Measurements from ENCODE around the gene TANGO2. TPM values are rescaled to one million over a fixed set of nuclear protein-coding genes. Genes with fewer than 3 reads are reported as not detected.

Gene TANGO2
- total and polyA plus RNA-seq, 9 of the 15 experiments (the other 6 are each of a cell fraction or from before 2014, with no cell fraction given): 15.5 to 94.9 (median 70.1) TPM

DNA sequence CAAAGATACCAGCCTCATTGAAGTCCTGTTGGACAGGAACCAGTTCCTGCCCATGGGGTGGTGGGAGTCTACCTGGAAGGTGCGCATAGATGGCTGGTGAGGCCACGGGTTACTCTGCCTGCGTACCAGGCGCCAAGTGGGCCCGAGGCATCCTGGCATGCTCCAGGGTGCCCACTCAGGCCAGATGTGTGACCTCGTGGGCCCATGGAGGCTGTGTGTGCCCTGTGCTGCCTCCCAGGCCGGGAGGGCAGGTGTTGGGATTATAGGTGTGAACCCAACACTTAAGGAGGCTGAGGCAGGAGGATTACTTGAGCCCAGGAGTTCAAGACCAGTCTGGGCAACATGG, 23.1 kb downstream of the TANGO2 start (continued):
- no peak for TF ChIP-seq ZFP1 (CRISPR knock-in tag; IDR thresholded peaks at IDR 0.05)
- TF ChIP-seq C11orf30 (IDR thresholded peaks at IDR 0.05; ENCODE audit: low read depth): no peak
- TF ChIP-seq SRSF7 (optimal IDR thresholded peaks at IDR 0.05; ENCODE audit: low read depth, low read length): no peak
- TF ChIP-seq, protein P1, sequence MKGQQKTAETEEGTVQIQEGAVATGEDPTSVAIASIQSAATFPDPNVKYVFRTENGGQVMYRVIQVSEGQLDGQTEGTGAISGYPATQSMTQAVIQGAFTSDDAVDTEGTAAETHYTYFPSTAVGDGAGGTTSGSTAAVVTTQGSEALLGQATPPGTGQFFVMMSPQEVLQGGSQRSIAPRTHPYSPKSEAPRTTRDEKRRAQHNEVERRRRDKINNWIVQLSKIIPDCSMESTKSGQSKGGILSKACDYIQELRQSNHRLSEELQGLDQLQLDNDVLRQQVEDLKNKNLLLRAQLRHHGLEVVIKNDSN (CRISPR knock-in tag; IDR thresholded peaks at IDR 0.05): peak; percentile 39
- no peak for TF ChIP-seq SAP30 (IDR thresholded peaks at IDR 0.05; ENCODE audit: borderline replicate concordance, insufficient read depth, low read depth, low read length, poor library complexity, severe bottlenecking)
- no peak for TF ChIP-seq NR4A1 (CRISPR knock-in tag; IDR thresholded peaks at IDR 0.05)
- TF ChIP-seq NR4A1 (tag; IDR thresholded peaks at IDR 0.05): no peak
- TF ChIP-seq TRIM24 (IDR thresholded peaks at IDR 0.05): no peak
- no peak for TF ChIP-seq MYBL2 (IDR thresholded peaks at IDR 0.05; ENCODE audit: low read depth)
- TF ChIP-seq MYBL2 (CRISPR knock-in tag; IDR thresholded peaks at IDR 0.05; ENCODE audit: borderline replicate concordance): peak; percentile 81; the same call in 1 of the 2 replicates
- TF ChIP-seq U2AF1 (optimal IDR thresholded peaks at IDR 0.05; ENCODE audit: low read depth, low read length): no peak
- TF ChIP-seq ESRRB (CRISPR knock-in tag; IDR thresholded peaks at IDR 0.05; ENCODE audit: borderline replicate concordance): no peak
- TF ChIP-seq ZNF57 (CRISPR knock-in tag; IDR thresholded peaks at IDR 0.05): no peak
- no peak for TF ChIP-seq POLR2H (tag; IDR thresholded peaks at IDR 0.05; ENCODE audit: low read depth)
- TF ChIP-seq FOXA3 (CRISPR knock-in tag; conservative IDR thresholded peaks at IDR 0.05 in 1 of 2, IDR thresholded peaks at IDR 0.05 in 1 of 2): no peak
- TF ChIP-seq MIER1 (IDR thresholded peaks at IDR 0.05; ENCODE audit: low read depth): no peak
- TF ChIP-seq, protein P2, sequence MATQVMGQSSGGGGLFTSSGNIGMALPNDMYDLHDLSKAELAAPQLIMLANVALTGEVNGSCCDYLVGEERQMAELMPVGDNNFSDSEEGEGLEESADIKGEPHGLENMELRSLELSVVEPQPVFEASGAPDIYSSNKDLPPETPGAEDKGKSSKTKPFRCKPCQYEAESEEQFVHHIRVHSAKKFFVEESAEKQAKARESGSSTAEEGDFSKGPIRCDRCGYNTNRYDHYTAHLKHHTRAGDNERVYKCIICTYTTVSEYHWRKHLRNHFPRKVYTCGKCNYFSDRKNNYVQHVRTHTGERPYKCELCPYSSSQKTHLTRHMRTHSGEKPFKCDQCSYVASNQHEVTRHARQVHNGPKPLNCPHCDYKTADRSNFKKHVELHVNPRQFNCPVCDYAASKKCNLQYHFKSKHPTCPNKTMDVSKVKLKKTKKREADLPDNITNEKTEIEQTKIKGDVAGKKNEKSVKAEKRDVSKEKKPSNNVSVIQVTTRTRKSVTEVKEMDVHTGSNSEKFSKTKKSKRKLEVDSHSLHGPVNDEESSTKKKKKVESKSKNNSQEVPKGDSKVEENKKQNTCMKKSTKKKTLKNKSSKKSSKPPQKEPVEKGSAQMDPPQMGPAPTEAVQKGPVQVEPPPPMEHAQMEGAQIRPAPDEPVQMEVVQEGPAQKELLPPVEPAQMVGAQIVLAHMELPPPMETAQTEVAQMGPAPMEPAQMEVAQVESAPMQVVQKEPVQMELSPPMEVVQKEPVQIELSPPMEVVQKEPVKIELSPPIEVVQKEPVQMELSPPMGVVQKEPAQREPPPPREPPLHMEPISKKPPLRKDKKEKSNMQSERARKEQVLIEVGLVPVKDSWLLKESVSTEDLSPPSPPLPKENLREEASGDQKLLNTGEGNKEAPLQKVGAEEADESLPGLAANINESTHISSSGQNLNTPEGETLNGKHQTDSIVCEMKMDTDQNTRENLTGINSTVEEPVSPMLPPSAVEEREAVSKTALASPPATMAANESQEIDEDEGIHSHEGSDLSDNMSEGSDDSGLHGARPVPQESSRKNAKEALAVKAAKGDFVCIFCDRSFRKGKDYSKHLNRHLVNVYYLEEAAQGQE (IDR thresholded peaks at IDR 0.05; ENCODE audit: borderline replicate concordance): no peak
- TF ChIP-seq, protein P2 (CRISPR knock-in tag; IDR thresholded peaks at IDR 0.05; ENCODE audit: low read depth): no peak
- no peak for TF ChIP-seq ZNF134 (CRISPR knock-in tag; conservative IDR thresholded peaks at IDR 0.05)
- TF ChIP-seq MXI1 (IDR thresholded peaks at IDR 0.05; ENCODE audit: low read depth, low read length): no peak
- no peak for TF ChIP-seq E2F3 (CRISPR knock-in tag; IDR thresholded peaks at IDR 0.05)
- no peak for TF ChIP-seq ESRRA (IDR thresholded peaks at IDR 0.05; ENCODE audit: borderline replicate concordance, low read depth)
- no peak for TF ChIP-seq SIN3A (IDR thresholded peaks at IDR 0.05; ENCODE audit: borderline replicate concordance in 2 of 2, control insufficient read depth in 1 of 2, low read depth in 2 of 2, low read length in 2 of 2)

Measured in K562 (cell line).